Suprapubic skin (tissue), 4 donors: Measurements from ENCODE around the gene LPAR1. TPM values are rescaled to one million over a fixed set of nuclear protein-coding genes. Genes with fewer than 3 reads are reported as not detected.
A peak's percentile ranks its signal among the peaks of the same experiment; 100 is the strongest.

ENCODE experiments used
- DNase-seq, 2 donors: peaks; one replicate each; pipeline ENCODE4 v3.0.0-alpha.2; 2019; ENCODE audit warnings: low spot score in 2 of 2
- H3K27ac ChIP-seq: fragments of 200-600 bp; sonication (generic); one replicate; pipeline ENCODE4 v1.5.1; 2019
- H3K27me3 ChIP-seq: fragments of 200-600 bp; sonication (generic); one replicate; pipeline ENCODE4 v1.5.1; 2019
- H3K36me3 ChIP-seq: fragments of 200-600 bp; sonication (generic); one replicate; pipeline ENCODE4 v1.5.1; 2019
- H3K4me1 ChIP-seq: fragments of 200-600 bp; sonication (generic); one replicate; pipeline ENCODE4 v1.5.1; 2019
- H3K4me3 ChIP-seq: fragments of 200-600 bp; sonication (generic); one replicate; pipeline ENCODE4 v1.5.1; 2019; ENCODE audit warnings: mild to moderate bottlenecking
- H3K9me3 ChIP-seq: fragments of 200-600 bp; sonication (generic); one replicate; pipeline ENCODE4 v1.5.1; 2019
- CTCF ChIP-seq, 2 donors: fragments of 200-600 bp in 1 of 2; fragments of 450-650 bp in 1 of 2; sonication (generic) in 1 of 2; IDR thresholded peaks; one replicate each; pipeline ENCODE4 v1.5.1; 2016 to 2019; ENCODE audit warnings: antibody characterized with exemption in 2 of 2, mild to moderate bottlenecking in 1 of 2, moderate library complexity in 1 of 2
- EP300 ChIP-seq: sonication (generic); formaldehyde crosslinking; IDR thresholded peaks from one replicate; pipeline ENCODE4 v1.6.1; 2017; ENCODE audit warnings: antibody characterized with exemption
- POLR2A ChIP-seq, 2 donors: fragments of 450-650 bp; IDR thresholded peaks; one replicate each; pipeline ENCODE4 v1.6.1; 2017; ENCODE audit warnings: antibody characterized with exemption in 2 of 2, mild to moderate bottlenecking in 2 of 2, moderate library complexity in 2 of 2
- POLR2AphosphoS5 ChIP-seq, 3 donors: sonication (generic); formaldehyde crosslinking; IDR thresholded peaks; one replicate each; pipeline ENCODE4 v1.6.1; 2017; ENCODE audit warnings: antibody characterized with exemption in 3 of 3
- WGBS: methylation state at CpG from one replicate; pipeline ENCODE4 v1.1.5; 2018; 5-methylcytosine and 5-hydroxymethylcytosine counted together
- total RNA-seq, 4 donors: library from RNA; depleted of rRNA; stranded (reverse); fragments of >200 nt; gene quantifications; one replicate each; pipeline ENCODE4 v1.1.0, GENCODE V29; 2016

LPAR1 gene
- total RNA-seq, 4 donors from 2014 or later, result 16.2 to 65.8 (median 23.5) TPM

- Histone ChIP-seq H3K4me3 (no peak overlapping the region), H3K27me3 (no peaks in the 10 kb centered on the region), H3K9me3 (no peaks in the 10 kb centered on the region), H3K27ac (no peak overlapping the region), H3K36me3 (peaks cover 9% of the 10 kb centered on the region), H3K4me1 (no peaks in the 10 kb centered on the region)
- DNase-seq, result no peak
- TF ChIP-seq EP300, result no peak
- TF ChIP-seq POLR2AphosphoS5 (IDR thresholded peaks at IDR 0.05), result no peak
- TF ChIP-seq CTCF (IDR thresholded peaks at IDR 0.05), result no peak
- no peak for TF ChIP-seq POLR2A (IDR thresholded peaks at IDR 0.05)
Measured at GRCh38 chr9:110877374-110877773, 160.9 kb downstream of the LPAR1 start.

- peaks cover 9% of the 10 kb centered on the region for H3K36me3 ChIP-seq
- H3K9me3 ChIP-seq, result no peaks in the 10 kb centered on the region
- WGBS, result 92% methylated on average over 3 of the region's 3 CpGs
- no peak for DNase-seq
- H3K27ac ChIP-seq, result no peak overlapping the region
- no peak overlapping the region for H3K4me3 ChIP-seq
- no peaks in the 10 kb centered on the region for H3K27me3 ChIP-seq
- H3K4me1 ChIP-seq, result no peaks in the 10 kb centered on the region
- TF ChIP-seq POLR2A (IDR thresholded peaks at IDR 0.05), result no peak
- TF ChIP-seq POLR2AphosphoS5 (IDR thresholded peaks at IDR 0.05), result no peak
- no peak for TF ChIP-seq EP300
- TF ChIP-seq CTCF (IDR thresholded peaks at IDR 0.05), result no peak
Measured at GRCh38 chr9:110876929-110877328, 161.3 kb downstream of the LPAR1 start.

DNA sequence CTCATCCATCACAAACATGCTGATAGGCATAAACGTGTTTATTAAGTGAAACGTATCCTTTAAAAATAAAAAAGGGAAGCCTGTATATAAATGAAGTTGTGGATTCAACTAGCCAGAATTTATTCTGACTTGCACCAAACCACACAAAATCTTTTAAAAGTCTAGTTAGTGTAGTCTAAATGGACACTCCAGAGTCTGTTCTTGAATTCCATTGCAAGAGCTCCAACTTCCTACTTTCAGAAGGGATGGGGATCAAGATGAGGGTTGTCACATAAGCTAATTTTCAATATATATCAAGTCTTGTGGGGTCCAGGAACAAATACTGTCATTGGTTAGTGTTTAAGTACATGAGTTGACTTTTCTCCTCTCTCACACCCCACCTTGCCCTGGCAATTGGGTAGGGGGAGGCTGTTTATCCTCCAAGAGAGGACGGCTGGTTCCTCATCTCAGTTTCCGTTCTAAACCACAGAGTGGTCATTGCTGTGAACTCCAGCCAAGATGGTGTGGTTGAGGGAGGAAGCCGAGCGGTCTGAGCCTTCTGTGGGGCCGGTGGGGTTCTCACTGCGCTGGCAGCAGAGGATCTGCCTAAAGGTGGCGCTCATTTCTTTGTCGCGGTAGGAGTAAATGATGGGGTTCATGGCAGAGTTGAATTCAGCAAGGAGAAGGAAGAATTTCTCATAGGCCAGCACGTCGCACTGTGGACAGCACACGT lies 163.2 kb downstream of the LPAR1 start:
- Histone ChIP-seq H3K4me3 (no peak overlapping the region), H3K4me1 (no peaks in the 10 kb centered on the region), H3K27me3 (no peaks in the 10 kb centered on the region), H3K36me3 (peaks cover 9% of the 10 kb centered on the region), H3K9me3 (no peaks in the 10 kb centered on the region), H3K27ac (no peak overlapping the region)
- TF ChIP-seq CTCF (IDR thresholded peaks at IDR 0.05) (peak in 1 of 2 donors; percentile 7), POLR2A (IDR thresholded peaks at IDR 0.05) (no peak)
- peak in 1 of 2 donors; percentile 73 for DNase-seq
- WGBS, result 84% methylated on average over 14 of the region's 14 CpGs

- H3K9me3 ChIP-seq, result no peaks in the 10 kb centered on the region
- no peak for DNase-seq
- H3K36me3 ChIP-seq, result peaks cover 9% of the 10 kb centered on the region
- H3K4me3 ChIP-seq, result no peak overlapping the region
- H3K27me3 ChIP-seq, result no peaks in the 10 kb centered on the region
- no peak overlapping the region for H3K27ac ChIP-seq
- WGBS, result 65% methylated on average over 6 of the region's 6 CpGs
- no peaks in the 10 kb centered on the region for H3K4me1 ChIP-seq
- TF ChIP-seq POLR2A (IDR thresholded peaks at IDR 0.05) (no peak), POLR2AphosphoS5 (IDR thresholded peaks at IDR 0.05) (no peak), EP300 (no peak)
Measured at GRCh38 chr9:110872920-110873319, 165.3 kb downstream of the LPAR1 start.

- Histone ChIP-seq H3K4me1 (no peaks in the 10 kb centered on the region), H3K27ac (no peak overlapping the region), H3K4me3 (no peak overlapping the region), H3K27me3 (no peaks in the 10 kb centered on the region), H3K9me3 (no peaks in the 10 kb centered on the region), H3K36me3 (peaks cover 9% of the 10 kb centered on the region)
- DNase-seq, result no peak
- 95% methylated on average over 1 of the region's 1 CpG for WGBS
- TF ChIP-seq POLR2AphosphoS5 (IDR thresholded peaks at IDR 0.05), result no peak
- no peak for TF ChIP-seq POLR2A (IDR thresholded peaks at IDR 0.05)
- TF ChIP-seq CTCF (IDR thresholded peaks at IDR 0.05), result no peak
- TF ChIP-seq EP300, result no peak
Measured at GRCh38 chr9:110871736-110872135, 166.5 kb downstream of the LPAR1 start.

GRCh38 chr9:110869931-110870330 lies 168.3 kb downstream of the LPAR1 start:
- 83% methylated on average over 1 of the region's 1 CpG for WGBS
- no peak for DNase-seq
- no peaks in the 10 kb centered on the region for H3K9me3 ChIP-seq
- no peak overlapping the region for H3K4me3 ChIP-seq
- no peak overlapping the region for H3K27ac ChIP-seq
- H3K4me1 ChIP-seq, result no peaks in the 10 kb centered on the region
- no peaks in the 10 kb centered on the region for H3K27me3 ChIP-seq
- TF ChIP-seq POLR2A (IDR thresholded peaks at IDR 0.05) (no peak), CTCF (IDR thresholded peaks at IDR 0.05) (no peak), EP300 (no peak), POLR2AphosphoS5 (IDR thresholded peaks at IDR 0.05) (no peak)
- H3K36me3 ChIP-seq, result peaks cover 3% of the 10 kb centered on the region
